ENCODE data around the gene PRAME. TPM values are rescaled to one million over a fixed set of nuclear protein-coding genes. Genes with fewer than 3 reads are reported as not detected.

The PRAME gene
- total and polyA plus RNA-seq, 2 donors (not counting 1 experiment from before 2014, with no cell fraction given), result 0.20 TPM; not detected in 1

- no peak for DNase-seq (ENCODE audit: low read depth in 2 of 2)
- Histone ChIP-seq H3K9ac (ENCODE audit: insufficient read depth, low read length) (no peak overlapping the region), H3K4me1 (ENCODE audit: control insufficient read depth, extremely low read depth, insufficient read depth, low read length) (no peaks in the 10 kb centered on the region), H2AFZ (ENCODE audit: low read length) (no peak overlapping the region), H3K36me3 (ENCODE audit: control insufficient read depth, insufficient read depth, low read length) (no peaks in the 10 kb centered on the region), H3K79me2 (ENCODE audit: control insufficient read depth, insufficient read depth, low read length) (no peaks in the 10 kb centered on the region), H3K9me3 (ENCODE audit: control insufficient read depth, insufficient read depth, low read depth, low read length) (no peaks in the 10 kb centered on the region), H3K4me2 (ENCODE audit: extremely low read depth, insufficient read depth, low read length) (no peak overlapping the region), H4K20me1 (ENCODE audit: control insufficient read depth, extremely low read depth, insufficient read depth, low read length) (no peaks in the 10 kb centered on the region), H3K27me3 (ENCODE audit: control insufficient read depth, insufficient read depth, low read length) (no peaks in the 10 kb centered on the region), H3K27ac (ENCODE audit: insufficient read depth, low read length) (no peak overlapping the region), H3K4me3 (replicated peaks in 1 of 4; ENCODE audit: control extremely low read depth in 1 of 4, insufficient read depth in 1 of 4, low read depth in 3 of 4, low read length in 4 of 4) (no peak overlapping the region)
- TF ChIP-seq EZH2 (IDR thresholded peaks at IDR 0.05; ENCODE audit: low read length, missing control alignments) (no peak), CTCF (conservative IDR thresholded peaks at IDR 0.05 in 1 of 2, IDR thresholded peaks at IDR 0.05 in 1 of 2; ENCODE audit: low read depth in 1 of 2, low read length in 2 of 2) (no peak)
Measured at GRCh38 chr22:22604326-22605073, 45.4 kb upstream of the PRAME start.

GRCh38 chr22:22603470-22603947 is 44.4 kb upstream of the PRAME start:
- no peak for DNase-seq (ENCODE audit: low read depth in 2 of 2)
- Histone ChIP-seq H3K4me3 (replicated peaks in 1 of 4; ENCODE audit: control extremely low read depth in 1 of 4, insufficient read depth in 1 of 4, low read depth in 3 of 4, low read length in 4 of 4) (no peak overlapping the region), H3K4me2 (ENCODE audit: extremely low read depth, insufficient read depth, low read length) (no peak overlapping the region), H3K9ac (ENCODE audit: insufficient read depth, low read length) (no peak overlapping the region), H3K4me1 (ENCODE audit: control insufficient read depth, extremely low read depth, insufficient read depth, low read length) (no peaks in the 10 kb centered on the region), H3K79me2 (ENCODE audit: control insufficient read depth, insufficient read depth, low read length) (no peaks in the 10 kb centered on the region), H3K27me3 (ENCODE audit: control insufficient read depth, insufficient read depth, low read length) (no peaks in the 10 kb centered on the region), H3K27ac (ENCODE audit: insufficient read depth, low read length) (no peak overlapping the region), H3K9me3 (ENCODE audit: control insufficient read depth, insufficient read depth, low read depth, low read length) (no peaks in the 10 kb centered on the region), H4K20me1 (ENCODE audit: control insufficient read depth, extremely low read depth, insufficient read depth, low read length) (no peaks in the 10 kb centered on the region), H2AFZ (ENCODE audit: low read length) (no peak overlapping the region), H3K36me3 (ENCODE audit: control insufficient read depth, insufficient read depth, low read length) (no peaks in the 10 kb centered on the region)
- TF ChIP-seq CTCF (conservative IDR thresholded peaks at IDR 0.05 in 1 of 2, IDR thresholded peaks at IDR 0.05 in 1 of 2; ENCODE audit: low read depth in 1 of 2, low read length in 2 of 2) (no peak), EZH2 (IDR thresholded peaks at IDR 0.05; ENCODE audit: low read length, missing control alignments) (no peak)

GRCh38 chr22:22600531-22601261 is 41.6 kb upstream of the PRAME start:
- no peak overlapping the region for H2AFZ ChIP-seq (ENCODE audit: low read length)
- H3K4me2 ChIP-seq (ENCODE audit: extremely low read depth, insufficient read depth, low read length), result no peak overlapping the region
- peaks cover 3% of the 10 kb centered on the region for H3K27me3 ChIP-seq (ENCODE audit: control insufficient read depth, insufficient read depth, low read length)
- no peak for DNase-seq (ENCODE audit: low read depth in 2 of 2)
- no peaks in the 10 kb centered on the region for H3K4me1 ChIP-seq (ENCODE audit: control insufficient read depth, extremely low read depth, insufficient read depth, low read length)
- H3K79me2 ChIP-seq (ENCODE audit: control insufficient read depth, insufficient read depth, low read length), result no peaks in the 10 kb centered on the region
- H3K4me3 ChIP-seq (replicated peaks in 1 of 4; ENCODE audit: control extremely low read depth in 1 of 4, insufficient read depth in 1 of 4, low read depth in 3 of 4, low read length in 4 of 4), result no peak overlapping the region
- TF ChIP-seq EZH2 (IDR thresholded peaks at IDR 0.05; ENCODE audit: low read length, missing control alignments), result no peak
- TF ChIP-seq CTCF (conservative IDR thresholded peaks at IDR 0.05 in 1 of 2, IDR thresholded peaks at IDR 0.05 in 1 of 2; ENCODE audit: low read depth in 1 of 2, low read length in 2 of 2), result no peak
- no peak overlapping the region for H3K27ac ChIP-seq (ENCODE audit: insufficient read depth, low read length)
- no peaks in the 10 kb centered on the region for H4K20me1 ChIP-seq (ENCODE audit: control insufficient read depth, extremely low read depth, insufficient read depth, low read length)
- no peaks in the 10 kb centered on the region for H3K36me3 ChIP-seq (ENCODE audit: control insufficient read depth, insufficient read depth, low read length)
- no peaks in the 10 kb centered on the region for H3K9me3 ChIP-seq (ENCODE audit: control insufficient read depth, insufficient read depth, low read depth, low read length)
- H3K9ac ChIP-seq (ENCODE audit: insufficient read depth, low read length), result no peak overlapping the region

All from fibroblast of lung (primary cell).